Measurements from ENCODE around the gene ZNF497. TPM values are rescaled to one million over a fixed set of nuclear protein-coding genes. Genes with fewer than 3 reads are reported as not detected.

The ZNF497 gene
- total and polyA plus RNA-seq, 9 of the 15 experiments (the other 6 are each of a cell fraction or from before 2014, with no cell fraction given): 0.06 to 0.98 (median 0.44) TPM; not detected in 1

GRCh38 chr19:58368561-58369360 is 6.2 kb upstream of the ZNF497 start:
- Histone ChIP-seq H3K27me3 (ENCODE audit: control insufficient read depth in 2 of 2, insufficient read depth in 2 of 2, low read length in 2 of 2) (no peaks in the 10 kb centered on the region), H3K36me3 (ENCODE audit: control insufficient read depth, insufficient read depth, low read length) (no peaks in the 10 kb centered on the region), H3K4me2 (ENCODE audit: insufficient read depth, low read length) (no peak overlapping the region), H2AFZ (ENCODE audit: low read depth, low read length) (no peak overlapping the region), H3K9me3 (replicated peaks; ENCODE audit: control insufficient read depth, insufficient read depth, low read depth, low read length) (no peaks in the 10 kb centered on the region), H3K9me1 (ENCODE audit: control insufficient read depth, insufficient read depth, low read length) (no peaks in the 10 kb centered on the region), H3K9ac (ENCODE audit: insufficient read depth in 1 of 2, low read depth in 2 of 2, low read length in 2 of 2) (no peak overlapping the region), H3K27ac (ENCODE audit: extremely low read depth, low read depth, low read length) (no peak overlapping the region), H4K20me1 (replicated peaks; ENCODE audit: control insufficient read depth, insufficient read depth, low read length) (no peaks in the 10 kb centered on the region), H3K4me3 (no peak overlapping the region), H3K79me2 (ENCODE audit: control insufficient read depth, insufficient read depth, low read length) (no peaks in the 10 kb centered on the region), H3K4me1 (replicated peaks in 1 of 2; ENCODE audit: control insufficient read depth in 2 of 2, insufficient read depth in 2 of 2, low read length in 2 of 2) (peaks cover 0 to 18% of the 10 kb centered on the region in 2 experiments; a peak in 2 of 5 replicates)
- no TSS peak for BruUV-seq (replicated peaks)
- TF ChIP-seq POLR2G (IDR thresholded peaks at IDR 0.05; ENCODE audit: low read depth, low read length) (peak; percentile 42), RBM14 (IDR thresholded peaks at IDR 0.05; ENCODE audit: borderline replicate concordance, insufficient read depth, low read depth, low read length) (0 out of 2 replicates have a peak, but pooled peaks have one; percentile 11), BRD9 (IDR thresholded peaks at IDR 0.05; ENCODE audit: low read depth, partially characterized antibody) (no peak)
- FAIRE-seq (no peak), DNase-seq (ENCODE audit: extremely low read depth in 1 of 4, low spot score in 3 of 4) (no peak), ATAC-seq (no peak)
- intact Hi-C loops (cut with micrococcal nuclease) (no loop called here), in situ Hi-C loops (cut with MboI) (no loop called here)
- POLR2A ChIA-PET: interaction anchor here (0.6 kb wide), 1 partner anchor 1807 kb away, joined by 3 read pairs; no protein-coding TSS in a partner anchor
- 74% methylated on average over 31 of the region's 68 CpGs for WGBS (ENCODE audit: insufficient coverage, low coverage, missing lambda C conversion rate)
- CTCF ChIA-PET (ENCODE audit: low intra/inter-chr PET ratio): interaction anchor here (0.6 kb wide), 1 partner anchor 27 kb away, joined by 3 read pairs; no protein-coding TSS in a partner anchor

Data from K562 (cell line).